ENCODE measurements around the gene ICE2. TPM values are rescaled to one million over a fixed set of nuclear protein-coding genes. Genes with fewer than 3 reads are reported as not detected.
A peak's percentile ranks its signal among the peaks of the same experiment; 100 is the strongest.

The ICE2 gene
- total RNA-seq, 1 experiment from 2014 or later: 20.0 TPM

GRCh38 chr15:60390231-60390630 lies 88.7 kb downstream of the ICE2 start:
- peak; percentile 37 for DNase-seq (ENCODE audit: low read depth)

- DNase-seq (ENCODE audit: low read depth): peak; percentile 38
Observed at GRCh38 chr15:60389261-60390077, 89.5 kb downstream of the ICE2 start.

DNA sequence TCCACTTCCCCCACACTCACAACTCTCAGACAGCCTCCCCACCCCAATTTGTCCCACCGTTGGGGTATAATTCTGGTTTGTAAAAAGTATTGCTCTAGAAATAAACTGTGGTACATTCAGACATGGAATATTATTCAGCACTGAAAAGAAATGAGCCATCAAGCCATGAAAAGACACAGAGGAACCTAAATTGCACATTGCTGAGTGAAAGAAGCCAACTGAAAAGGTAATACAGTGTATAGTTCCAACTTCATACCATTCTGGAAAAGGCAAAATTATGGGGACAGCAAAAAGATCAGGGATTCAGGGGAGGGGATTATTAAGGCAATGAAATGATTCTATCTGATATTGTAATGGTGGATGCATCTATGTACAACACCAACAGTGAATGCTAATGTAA lies 91.6 kb downstream of the ICE2 start:
- DNase-seq (ENCODE audit: low read depth): no peak

GRCh38 chr15:60386615-60387014 lies 92.3 kb downstream of the ICE2 start:
- DNase-seq (ENCODE audit: low read depth): no peak

GRCh38 chr15:60385620-60386552 lies 93.1 kb downstream of the ICE2 start:
- DNase-seq (ENCODE audit: low read depth): peak; percentile 45

GRCh38 chr15:60384526-60385126 lies 94.3 kb downstream of the ICE2 start:
- no peak for DNase-seq (ENCODE audit: low read depth)

DNA sequence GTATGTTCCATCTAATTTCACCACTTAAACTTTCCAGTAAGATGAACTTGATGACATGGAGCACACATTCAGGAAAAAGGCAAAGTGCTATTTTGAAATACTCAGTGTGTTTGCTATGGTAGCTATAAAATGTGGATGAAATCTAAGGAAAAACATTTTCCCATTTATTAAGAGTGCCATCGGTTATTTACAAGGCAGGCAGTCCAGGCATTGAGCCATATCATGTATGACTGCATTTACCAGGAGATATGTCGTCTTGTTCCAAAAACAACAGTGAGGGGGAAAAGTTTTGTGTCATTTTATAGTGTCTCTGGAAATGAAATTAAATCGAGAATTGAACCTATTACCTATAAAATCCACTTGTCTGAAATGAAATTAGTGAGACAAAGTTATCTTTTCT lies 94.9 kb downstream of the ICE2 start:
- peak; percentile 24 for DNase-seq (ENCODE audit: low read depth)

GRCh38 chr15:60382773-60383674 lies 95.9 kb downstream of the ICE2 start:
- DNase-seq (ENCODE audit: low read depth): peak; percentile 5

GRCh38 chr15:60381148-60381788 lies 97.7 kb downstream of the ICE2 start:
- DNase-seq (ENCODE audit: low read depth): peak; percentile 62

DNA sequence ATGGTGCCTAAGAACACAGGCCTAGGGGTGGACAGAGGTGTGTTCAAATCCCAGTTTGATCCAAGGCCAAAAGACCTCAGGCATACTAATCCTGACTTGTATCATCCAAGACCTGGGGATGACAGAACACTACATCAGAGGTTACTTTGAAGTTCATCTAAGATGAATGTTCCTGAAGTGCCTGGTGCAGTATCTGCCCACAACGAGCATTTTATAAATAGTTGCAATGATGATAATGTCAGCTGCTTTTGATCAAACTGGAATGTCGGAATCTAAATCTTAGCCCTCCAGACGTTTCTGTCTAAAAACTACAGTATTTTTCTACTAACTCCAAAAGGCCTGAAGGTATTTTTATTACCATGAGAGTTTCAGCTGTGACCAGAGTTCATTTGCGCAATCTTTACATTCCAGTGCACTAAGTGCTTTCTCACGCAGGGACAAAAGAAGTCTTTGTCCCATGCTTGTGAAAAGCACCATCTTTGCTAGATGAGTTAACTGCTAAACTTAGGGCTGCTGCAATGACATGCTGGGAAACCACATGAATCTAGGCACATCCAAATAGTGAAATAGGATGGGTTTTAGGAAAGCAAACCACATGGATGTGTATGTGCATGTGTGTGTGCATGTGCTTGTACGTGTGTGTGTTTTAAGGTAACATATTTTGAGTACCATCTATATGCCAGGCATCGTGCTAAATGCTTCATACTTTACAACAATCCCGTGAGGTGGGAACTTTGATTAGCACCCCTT lies 99.2 kb downstream of the ICE2 start:
- DNase-seq (ENCODE audit: low read depth): peak; percentile 96

DNA sequence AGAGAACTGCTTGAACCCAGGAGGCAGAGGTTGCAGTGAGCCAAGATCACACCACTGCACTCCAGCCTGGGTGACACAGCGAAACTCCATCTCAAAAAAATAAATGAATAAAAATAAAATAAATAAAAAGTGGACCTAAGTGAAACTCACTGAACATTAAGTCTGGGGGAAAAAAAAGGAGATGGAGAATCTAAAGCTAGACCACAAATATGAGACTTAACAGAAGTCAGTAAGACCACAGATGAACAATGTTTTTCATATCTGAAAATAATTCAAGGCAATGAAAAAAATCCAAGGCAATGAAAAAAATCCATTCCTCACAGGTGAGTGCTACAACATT lies 99.8 kb downstream of the ICE2 start:
- no peak for DNase-seq (ENCODE audit: low read depth)

DNA sequence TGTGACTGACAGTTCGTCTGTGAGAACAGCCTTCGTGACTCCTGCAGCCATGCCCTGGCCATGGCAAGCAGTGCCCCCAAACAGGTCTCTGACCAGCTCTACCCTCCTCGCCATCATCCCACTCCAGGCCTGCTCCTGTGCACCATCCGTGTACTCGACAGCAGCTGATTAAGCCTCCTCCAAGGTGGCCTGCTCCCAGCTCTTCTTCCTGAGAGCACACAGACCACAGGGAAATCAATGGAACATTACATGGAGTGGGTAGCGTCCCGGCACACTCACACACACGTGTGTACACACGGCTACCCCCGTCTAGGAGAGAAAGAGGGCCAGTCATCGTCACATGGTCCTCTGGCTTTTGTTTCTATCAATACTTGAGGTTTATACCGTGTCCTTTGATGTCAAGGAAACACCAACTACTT lies 102.3 kb downstream of the ICE2 start:
- peak; percentile 25 for DNase-seq (ENCODE audit: low read depth)

GRCh38 chr15:60375306-60375705 lies 103.6 kb downstream of the ICE2 start:
- DNase-seq (ENCODE audit: low read depth): peak; percentile 11

- DNase-seq (ENCODE audit: low read depth): peak; percentile 99
Observed at GRCh38 chr15:60374628-60375081, 104.3 kb downstream of the ICE2 start.

- peak; percentile 60 for DNase-seq (ENCODE audit: low read depth)
Observed at GRCh38 chr15:60374209-60374608, 104.7 kb downstream of the ICE2 start.

DNA sequence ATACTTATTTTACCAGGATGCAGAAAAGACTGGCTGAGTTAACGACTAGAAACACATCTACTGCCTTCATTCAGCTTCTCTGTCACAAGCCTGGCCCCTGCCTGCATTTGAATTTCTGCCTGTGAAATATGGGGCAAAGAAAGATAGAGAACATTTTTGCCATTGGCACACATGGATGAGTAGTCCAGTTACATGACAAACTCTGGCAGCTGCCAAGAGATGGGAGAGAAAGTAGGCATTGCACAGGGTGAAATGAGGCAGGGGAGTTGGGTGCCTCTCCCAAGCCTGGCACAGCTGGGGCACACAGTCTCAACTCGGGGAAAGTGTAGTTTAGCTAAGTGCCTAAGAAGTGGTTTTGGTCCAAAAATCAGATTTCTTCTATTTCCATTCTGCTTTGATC lies 105.2 kb downstream of the ICE2 start:
- peak; percentile 79 for DNase-seq (ENCODE audit: low read depth)

DNA sequence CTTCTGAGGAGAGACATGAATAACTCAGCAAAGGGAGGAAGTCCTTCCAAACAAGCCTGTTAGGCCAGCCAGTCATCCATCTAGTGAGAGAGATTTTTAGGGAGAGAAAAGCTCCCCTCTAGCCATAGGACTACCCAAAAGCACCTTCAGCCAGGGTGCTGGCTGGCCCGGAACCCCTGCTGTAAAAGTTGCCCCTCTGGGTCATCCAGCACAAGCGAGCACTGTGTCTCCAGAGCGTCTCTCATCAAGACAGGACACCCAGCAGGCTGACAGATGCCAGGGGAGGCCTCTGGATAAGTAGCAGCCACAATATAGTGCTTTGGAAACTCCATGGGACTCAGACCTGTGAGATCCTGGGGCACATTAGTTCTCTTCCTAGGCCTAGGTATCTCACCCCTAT lies 105.6 kb downstream of the ICE2 start:
- DNase-seq (ENCODE audit: low read depth): no peak

DNA sequence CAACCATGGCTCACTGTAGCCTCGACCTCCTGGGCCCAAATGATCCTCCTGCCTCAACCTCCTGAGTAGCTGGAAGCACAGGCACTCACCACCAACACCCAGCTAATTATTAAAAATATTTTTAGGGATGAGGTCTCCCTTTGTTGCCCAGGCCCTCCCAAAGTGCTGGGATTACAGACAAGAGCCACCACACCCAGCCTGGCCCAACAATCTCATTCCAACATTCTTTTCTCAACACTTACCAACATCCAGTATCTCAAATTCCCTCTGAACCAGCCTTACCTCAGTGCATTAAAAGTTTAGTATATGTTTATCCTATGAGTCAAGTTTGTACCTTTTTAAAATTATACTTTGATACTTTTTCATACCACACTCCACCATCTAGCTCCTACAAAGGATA lies 106.2 kb downstream of the ICE2 start:
- no peak for DNase-seq (ENCODE audit: low read depth)

GRCh38 chr15:60372227-60372626 lies 106.7 kb downstream of the ICE2 start:
- DNase-seq (ENCODE audit: low read depth): no peak

All from LHCN-M2 (cell line).